Liver (tissue), 9 donors: ENCODE data around the gene ZDHHC5. TPM values are rescaled to one million over a fixed set of nuclear protein-coding genes. Genes with fewer than 3 reads are reported as not detected.

ENCODE experiments used
- DNase-seq: peaks from one replicate; pipeline ENCODE4 v3.0.0-alpha.2; 2017; ENCODE audit warnings: low spot score
- H3K27ac ChIP-seq, 2 donors: one replicate each; pipeline ENCODE4 v1.7.0; 2013; ENCODE audit warnings: inconsistent platforms in 2 of 2, low read length in 2 of 2, control low read depth in 1 of 2, low read depth in 1 of 2, mild to moderate bottlenecking in 1 of 2
- H3K27me3 ChIP-seq, 4 donors: one replicate each; pipeline versions ENCODE4 v1.6.1 to v1.7.0; 2013; ENCODE audit warnings: low read length in 3 of 4, inconsistent platforms in 1 of 4, mild to moderate bottlenecking in 1 of 4, moderate library complexity in 1 of 4; ENCODE audit not compliant: control insufficient read depth in 4 of 4, insufficient read depth in 4 of 4
- H3K36me3 ChIP-seq, 4 donors: one replicate each; pipeline versions ENCODE4 v1.6.1 to v1.7.0; 2013; ENCODE audit warnings: low read length in 3 of 4, mild to moderate bottlenecking in 3 of 4, low read depth in 1 of 4, moderate library complexity in 1 of 4; ENCODE audit not compliant: control insufficient read depth in 4 of 4, insufficient read depth in 3 of 4
- H3K4me1 ChIP-seq, 4 donors: one replicate each; pipeline versions ENCODE4 v1.6.1 to v1.7.0; 2013; ENCODE audit warnings: low read length in 3 of 4, mild to moderate bottlenecking in 3 of 4, moderate library complexity in 1 of 4; ENCODE audit not compliant: control insufficient read depth in 4 of 4, insufficient read depth in 4 of 4
- H3K4me3 ChIP-seq, 3 donors: one replicate each; pipeline versions ENCODE4 v1.6.1 to v1.7.0; 2013; ENCODE audit warnings: low read length in 3 of 3, control low read depth in 1 of 3, low read depth in 1 of 3, mild to moderate bottlenecking in 1 of 3
- H3K9ac ChIP-seq, 2 donors: one replicate each; pipeline ENCODE4 v1.7.0; 2013; ENCODE audit warnings: low read length in 2 of 2, mild to moderate bottlenecking in 2 of 2, moderate library complexity in 2 of 2, control low read depth in 1 of 2, low read depth in 1 of 2
- H3K9me3 ChIP-seq, 4 donors: one replicate each; pipeline versions ENCODE4 v1.6.1 to v1.7.0; 2013; ENCODE audit warnings: low read length in 3 of 4; ENCODE audit not compliant: control insufficient read depth in 4 of 4
- CTCF ChIP-seq: fragments of 150-350 bp; IDR thresholded peaks from 2 replicates; pipeline ENCODE4 v1.5.1; 2017; ENCODE audit warnings: improper control_type of control experiment, low read depth, low read length; ENCODE audit not compliant: missing input control
- EGR1 ChIP-seq, 2 donors: IDR thresholded peaks; 2 replicates each; pipeline ENCODE4 v1.6.1; 2016 to 2018; ENCODE audit warnings: antibody characterized with exemption in 2 of 2, low read depth in 2 of 2
- FOXA1 ChIP-seq: IDR thresholded peaks from 2 replicates; pipeline ENCODE4 v1.6.1; 2016; ENCODE audit warnings: antibody characterized with exemption
- GABPA ChIP-seq, 2 donors: IDR thresholded peaks in 1 of 2; conservative IDR thresholded peaks in 1 of 2; 2 replicates each; pipeline ENCODE4 v1.6.1; 2016; ENCODE audit warnings: antibody characterized with exemption in 2 of 2, mild to moderate bottlenecking in 1 of 2, moderate library complexity in 1 of 2
- HNF4A ChIP-seq, 2 donors: conservative IDR thresholded peaks; 2 replicates each; pipeline ENCODE4 v1.6.1; 2016; ENCODE audit warnings: antibody characterized with exemption in 2 of 2, mild to moderate bottlenecking in 2 of 2
- HNF4G ChIP-seq: IDR thresholded peaks from 2 replicates; pipeline ENCODE4 v1.6.1; 2016; ENCODE audit warnings: antibody characterized with exemption
- MAX ChIP-seq: IDR thresholded peaks from 2 replicates; pipeline ENCODE4 v1.6.1; 2016; ENCODE audit warnings: antibody characterized with exemption
- RXRA ChIP-seq, 2 donors: IDR thresholded peaks; 2 replicates each; pipeline ENCODE4 v1.6.1; 2017 to 2018; ENCODE audit warnings: antibody characterized with exemption in 2 of 2, mild to moderate bottlenecking in 1 of 2
- SP1 ChIP-seq: IDR thresholded peaks from 2 replicates; pipeline ENCODE4 v1.6.1; 2018; ENCODE audit warnings: antibody characterized with exemption, mild to moderate bottlenecking
- TAF1 ChIP-seq: conservative IDR thresholded peaks from 2 replicates; pipeline ENCODE4 v1.6.1; 2016; ENCODE audit warnings: antibody characterized with exemption, mild to moderate bottlenecking
- YY1 ChIP-seq: IDR thresholded peaks from 2 replicates; pipeline ENCODE4 v1.6.1; 2016; ENCODE audit warnings: antibody characterized with exemption, mild to moderate bottlenecking
- ZBTB33 ChIP-seq: IDR thresholded peaks from 2 replicates; pipeline ENCODE4 v1.6.1; 2016; ENCODE audit warnings: antibody characterized with exemption
- WGBS: extraction: QIAGEN DNeasy Blood & Tissue Kit; methylation state at CpG from one replicate; pipeline ENCODE4 v1.1.7; 2013; 5-methylcytosine and 5-hydroxymethylcytosine counted together
- polyA plus RNA-seq, 2 donors: library from polyadenylated mRNA; stranded (reverse) in 1 of 2; unstranded in 1 of 2; fragments of 200-250 nt in 1 of 2; fragments of >200 nt in 1 of 2; fragmentation: Nextera tagmentation in 1 of 2; extraction: Ambion mirVana in 1 of 2; gene quantifications; one replicate each; pipeline versions ENCODE4 v1.2.1 to v1.2.3, GENCODE V29; 2013 to 2015
- total RNA-seq, 2 donors: library from RNA; depleted of rRNA; stranded (reverse); fragments of >200 nt; gene quantifications; one replicate each; pipeline ENCODE4 v1.2.3, GENCODE V29; 2014
- donor health status: healthy.
- donor health status: healthy.
- donor health status: healthy.
- donor health status: healthy.
- donor health status: healthy.

The ZDHHC5 gene
- total and polyA plus RNA-seq, 4 donors: 7.2 to 31.4 (median 26.1) TPM

GRCh38 chr11:57744357-57744756 is 76.4 kb downstream of the ZDHHC5 start:
- no peak overlapping the region for H3K27ac ChIP-seq
- H3K27me3 ChIP-seq: no peaks in the 10 kb centered on the region
- 91% methylated on average over 2 of the region's 2 CpGs for WGBS
- H3K4me1 ChIP-seq: peaks cover 0 to 17% (median 12%) of the 10 kb centered on the region in 4 donors
- TF ChIP-seq GABPA (IDR thresholded peaks at IDR 0.05 in 1 of 2, conservative IDR thresholded peaks at IDR 0.05 in 1 of 2): no peak
- TF ChIP-seq EGR1 (IDR thresholded peaks at IDR 0.05; ENCODE audit: low read depth in 2 of 2): no peak
- no peak for TF ChIP-seq HNF4G
- no peak for TF ChIP-seq TAF1
- no peak for TF ChIP-seq MAX
- no peak for TF ChIP-seq FOXA1
- TF ChIP-seq RXRA (IDR thresholded peaks at IDR 0.05): no peak
- TF ChIP-seq SP1: no peak
- TF ChIP-seq YY1: no peak
- TF ChIP-seq CTCF: no peak
- no peak overlapping the region for H3K4me3 ChIP-seq
- DNase-seq: no peak
- H3K36me3 ChIP-seq: peaks cover 7 to 20% (median 12%) of the 10 kb centered on the region in 4 donors
- H3K9me3 ChIP-seq: no peaks in the 10 kb centered on the region
- H3K9ac ChIP-seq: no peak overlapping the region

- peaks cover 0 to 17% (median 12%) of the 10 kb centered on the region in 4 donors for H3K4me1 ChIP-seq
- no peaks in the 10 kb centered on the region for H3K27me3 ChIP-seq
- TF ChIP-seq YY1 (no peak), HNF4A (conservative IDR thresholded peaks at IDR 0.05) (no peak), EGR1 (IDR thresholded peaks at IDR 0.05; ENCODE audit: low read depth in 2 of 2) (no peak), FOXA1 (no peak), RXRA (IDR thresholded peaks at IDR 0.05) (no peak), CTCF (no peak), ZBTB33 (no peak)
- H3K9ac ChIP-seq: no peak overlapping the region
- no peaks in the 10 kb centered on the region for H3K9me3 ChIP-seq
- no peak overlapping the region for H3K4me3 ChIP-seq
- H3K36me3 ChIP-seq: peaks cover 7 to 20% (median 12%) of the 10 kb centered on the region in 4 donors
- no peak for DNase-seq
- H3K27ac ChIP-seq: no peak overlapping the region
- 89% methylated on average over 5 of the region's 5 CpGs for WGBS
Measured at GRCh38 chr11:57745206-57745605, 77.3 kb downstream of the ZDHHC5 start.
